HUDEP-2 (cell line): ENCODE measurements around the gene MUC13.

Source experiments
- DNase-seq, 76 experiments: peaks; one replicate each; lab custom pipeline; 2025; ENCODE audit not compliant: unreplicated experiment in 76 of 76; lab: John Stamatoyannopoulos, UW

The MUC13 gene

GRCh38 chr3:124951511-124952281 is 17.1 kb upstream of the MUC13 start:
- DNase-seq: no peak

- no peak for DNase-seq
Observed at GRCh38 chr3:124950026-124950425, 15.5 kb upstream of the MUC13 start.

- no peak for DNase-seq
Observed at GRCh38 chr3:124942613-124943012, 8.1 kb upstream of the MUC13 start.

GRCh38 chr3:124941771-124942170 is 7.2 kb upstream of the MUC13 start:
- DNase-seq: no peak

- DNase-seq: no peak
Observed at GRCh38 chr3:124939661-124940060, 5.1 kb upstream of the MUC13 start.

- no peak for DNase-seq
Observed at GRCh38 chr3:124938896-124939295, 4.3 kb upstream of the MUC13 start.

GRCh38 chr3:124937049-124937448 is 2.5 kb upstream of the MUC13 start:
- no peak for DNase-seq

GRCh38 chr3:124935794-124936542 is 1.4 kb upstream of the MUC13 start:
- DNase-seq: no peak

- DNase-seq: no peak
Observed at GRCh38 chr3:124935264-124935663, 713 bp upstream of the MUC13 start.

- DNase-seq: peak in 42 of 76 experiments; percentile 1 to 57 (median 22)
Observed at GRCh38 chr3:124928333-124929202, 6.0 kb downstream of the MUC13 start.

- no peak for DNase-seq
Observed at GRCh38 chr3:124927574-124928045, 6.9 kb downstream of the MUC13 start.

GRCh38 chr3:124926426-124927101 is 8.0 kb downstream of the MUC13 start:
- no peak for DNase-seq

- no peak for DNase-seq
Observed at GRCh38 chr3:124924741-124925140, 9.8 kb downstream of the MUC13 start.

GRCh38 chr3:124923833-124924232 is 10.7 kb downstream of the MUC13 start:
- DNase-seq: no peak

GRCh38 chr3:124920718-124921117 is 13.8 kb downstream of the MUC13 start:
- no peak for DNase-seq

GRCh38 chr3:124919756-124920155 is 14.8 kb downstream of the MUC13 start:
- DNase-seq: no peak

- DNase-seq: no peak
Observed at GRCh38 chr3:124918524-124918923, 16.0 kb downstream of the MUC13 start.

- no peak for DNase-seq
Observed at GRCh38 chr3:124916837-124917409, 17.6 kb downstream of the MUC13 start.

- no peak for DNase-seq
Observed at GRCh38 chr3:124915254-124915653, 19.3 kb downstream of the MUC13 start.

- DNase-seq: no peak
Observed at GRCh38 chr3:124907957-124908356, 26.6 kb downstream of the MUC13 start.
